ENCODE results near the gene SSTR5.

DNA sequence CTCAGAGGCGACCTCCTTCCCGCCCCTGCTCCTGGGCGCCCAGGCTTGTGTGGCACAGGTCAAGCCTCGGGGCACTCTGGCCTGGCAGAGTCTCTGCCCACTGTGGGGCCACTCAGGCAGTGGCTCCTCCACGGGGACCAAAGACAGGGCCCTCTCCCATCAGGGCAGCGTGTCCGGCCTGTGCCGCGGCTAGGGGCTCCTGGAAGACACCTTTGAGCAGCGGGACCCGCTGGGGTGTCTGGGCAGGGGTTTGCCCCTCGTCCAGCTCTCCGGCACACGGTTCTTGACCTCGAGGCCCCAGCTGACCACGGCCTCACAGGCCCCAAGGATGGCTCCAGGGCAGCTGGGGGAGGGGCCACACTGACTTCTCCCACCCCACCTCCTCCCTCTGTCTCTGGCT is 24.7 kb upstream of the SSTR5 start:
- TF ChIP-seq, protein P1, sequence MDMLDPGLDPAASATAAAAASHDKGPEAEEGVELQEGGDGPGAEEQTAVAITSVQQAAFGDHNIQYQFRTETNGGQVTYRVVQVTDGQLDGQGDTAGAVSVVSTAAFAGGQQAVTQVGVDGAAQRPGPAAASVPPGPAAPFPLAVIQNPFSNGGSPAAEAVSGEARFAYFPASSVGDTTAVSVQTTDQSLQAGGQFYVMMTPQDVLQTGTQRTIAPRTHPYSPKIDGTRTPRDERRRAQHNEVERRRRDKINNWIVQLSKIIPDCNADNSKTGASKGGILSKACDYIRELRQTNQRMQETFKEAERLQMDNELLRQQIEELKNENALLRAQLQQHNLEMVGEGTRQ (IDR thresholded peaks at IDR 0.05), result no peak
- TF ChIP-seq RFX5 (IDR thresholded peaks at IDR 0.05) (no peak), CEBPB (IDR thresholded peaks at IDR 0.05) (no peak), POLR2A (IDR thresholded peaks at IDR 0.05; ENCODE audit: low read length) (no peak), EP300 (IDR thresholded peaks at IDR 0.05) (no peak)
